Thyroid gland (tissue), 4 donors: ENCODE results near the gene SHTN1.

Experiments
- CTCF ChIP-seq, 6 experiments: fragments of 200-600 bp in 3 of 6; fragments of 450-650 bp in 3 of 6; sonication (generic) in 3 of 6; IDR thresholded peaks; one replicate each; pipeline ENCODE4 v1.5.1; 2016 to 2019; ENCODE audit warnings: antibody characterized with exemption in 6 of 6, mild to moderate bottlenecking in 2 of 6, inconsistent platforms in 1 of 6, moderate library complexity in 1 of 6
- POLR2A ChIP-seq, 2 donors: fragments of 450-650 bp; IDR thresholded peaks; one replicate each; pipeline ENCODE4 v1.6.1; 2017; ENCODE audit warnings: antibody characterized with exemption in 2 of 2, mild to moderate bottlenecking in 2 of 2, moderate library complexity in 1 of 2

- no peak for TF ChIP-seq CTCF (IDR thresholded peaks at IDR 0.05)
- TF ChIP-seq POLR2A (IDR thresholded peaks at IDR 0.05) = no peak
These were observed 111.9 kb downstream of the SHTN1 start for GRCh38 chr10:116892907-116893685.
